C4-2B (cell line): ENCODE results near the gene SFXN3.

Experiments used
- H3K27ac ChIP-seq: fragments of 450-650 bp; 2 replicates; pipeline ENCODE4 v1.5.1; 2017
- CTCF ChIP-seq: fragments of 450-650 bp; conservative IDR thresholded peaks from 2 replicates; pipeline ENCODE4 v1.5.1; 2017; ENCODE audit warnings: mild to moderate bottlenecking
- ZFX ChIP-seq: fragments of 450-650 bp; IDR thresholded peaks from 2 replicates; pipeline ENCODE4 v1.6.1; 2017

The SFXN3 gene

GRCh38 chr10:101036726-101037125, 5.7 kb downstream of the SFXN3 start:
- H3K27ac ChIP-seq = no peak overlapping the region
- TF ChIP-seq CTCF (no peak), ZFX (no peak)

- no peak for TF ChIP-seq CTCF
- TF ChIP-seq ZFX = no peak
- H3K27ac ChIP-seq = no peak overlapping the region
Measured at GRCh38 chr10:101038484-101038883, 7.5 kb downstream of the SFXN3 start.

GRCh38 chr10:101040061-101040460, 9.0 kb downstream of the SFXN3 start:
- H3K27ac ChIP-seq = no peak overlapping the region
- no peak for TF ChIP-seq CTCF
- no peak for TF ChIP-seq ZFX

- TF ChIP-seq CTCF (no peak), ZFX (no peak)
- no peak overlapping the region for H3K27ac ChIP-seq
Measured at GRCh38 chr10:101040851-101041250, 9.8 kb downstream of the SFXN3 start.

GRCh38 chr10:101041252-101041761, 10.3 kb downstream of the SFXN3 start:
- TF ChIP-seq ZFX = no peak
- TF ChIP-seq CTCF = peak; percentile 75
- 0 out of 2 replicates have a peak overlapping the region, but pooled peaks have one; percentile 24 for H3K27ac ChIP-seq

- H3K27ac ChIP-seq = peak overlapping the region; percentile 86
- TF ChIP-seq ZFX = no peak
- no peak for TF ChIP-seq CTCF
Measured at GRCh38 chr10:101042118-101042517, 11.1 kb downstream of the SFXN3 start.

GRCh38 chr10:101042667-101043362, 11.8 kb downstream of the SFXN3 start:
- peak overlapping the region; percentile 86 for H3K27ac ChIP-seq
- TF ChIP-seq ZFX (no peak), CTCF (no peak)
